NCI-H1092 treated with DMSO at 0.1 percent for 48 hours (cell line): Measurements from ENCODE around the gene ARFGEF2.
"Not testable (repeated sequence)": the region's sequence is repeated elsewhere in the genome, so short reads cannot be mapped to it uniquely, and the experiment has no call there.

Source experiments
- DNase-seq: peaks from one replicate; lab custom pipeline; 2025; lab: John Stamatoyannopoulos, UW

ARFGEF2 gene

DNA sequence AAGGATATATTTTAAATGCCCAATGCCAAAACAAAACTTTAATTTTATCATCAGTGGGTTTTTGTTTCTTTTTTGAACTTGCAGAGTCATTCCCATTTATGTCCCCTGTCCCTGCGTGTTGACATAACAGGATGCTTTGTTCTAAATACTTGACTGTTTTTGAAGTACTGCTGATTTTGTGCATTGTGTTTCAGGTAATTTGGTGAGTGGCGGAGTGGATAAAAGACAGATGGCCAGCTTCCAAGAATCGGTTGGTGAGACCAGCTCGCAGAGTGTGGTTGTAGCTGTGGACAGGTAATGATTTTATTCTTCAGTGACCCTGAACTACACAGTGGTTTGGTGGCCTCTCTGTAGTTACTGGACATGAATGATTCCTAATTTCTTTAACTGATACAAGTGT, 74.1 kb downstream of the ARFGEF2 start:
- peak; percentile 76 for DNase-seq

DNA sequence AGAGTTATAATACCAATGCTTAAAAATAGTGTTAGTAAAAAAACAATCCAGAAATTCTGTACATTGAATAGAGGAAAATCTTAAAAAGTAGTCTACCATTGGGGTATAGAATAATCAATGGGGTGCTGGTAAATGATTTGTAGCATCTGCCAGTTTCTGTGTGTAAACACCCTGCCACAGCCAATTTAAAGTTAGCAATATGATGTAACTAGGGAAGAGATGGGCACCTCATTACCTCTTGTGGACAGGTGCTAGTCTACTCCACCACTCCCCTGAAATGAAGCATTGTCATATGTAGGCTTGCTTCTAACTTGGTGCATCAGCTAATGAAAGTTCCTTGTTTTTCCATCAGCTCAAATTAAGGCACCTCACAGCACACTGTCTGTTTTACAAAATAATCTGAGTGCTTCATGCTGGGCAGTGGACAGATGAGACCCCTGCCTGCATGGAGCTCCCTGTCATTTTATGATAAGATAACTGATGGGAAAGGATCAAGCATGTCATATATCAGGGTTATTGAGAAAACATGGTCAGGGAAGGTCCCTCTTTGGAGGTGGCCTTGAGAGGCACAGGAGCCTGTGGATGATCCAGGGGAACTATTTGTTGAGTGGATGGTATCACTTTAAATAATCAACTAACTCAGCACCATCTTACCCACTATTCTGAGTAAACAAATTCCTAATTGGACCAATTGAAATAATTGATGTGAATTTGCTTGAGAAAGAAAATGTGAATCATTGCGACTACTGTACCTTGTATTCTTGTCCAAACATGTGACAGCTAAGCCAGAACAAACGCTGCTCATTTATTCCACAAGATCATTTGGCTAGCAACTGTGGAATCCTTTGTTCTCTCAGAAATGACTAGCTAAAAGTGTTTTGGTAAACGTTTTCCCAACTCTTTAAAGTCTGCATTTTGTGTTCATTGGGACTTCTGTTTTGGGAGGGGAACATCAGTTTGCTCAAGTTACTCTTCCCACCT, 78.7 kb downstream of the ARFGEF2 start:
- DNase-seq: no peak

GRCh38 chr20:49001741-49002140, 80.2 kb downstream of the ARFGEF2 start:
- DNase-seq: no peak

DNA sequence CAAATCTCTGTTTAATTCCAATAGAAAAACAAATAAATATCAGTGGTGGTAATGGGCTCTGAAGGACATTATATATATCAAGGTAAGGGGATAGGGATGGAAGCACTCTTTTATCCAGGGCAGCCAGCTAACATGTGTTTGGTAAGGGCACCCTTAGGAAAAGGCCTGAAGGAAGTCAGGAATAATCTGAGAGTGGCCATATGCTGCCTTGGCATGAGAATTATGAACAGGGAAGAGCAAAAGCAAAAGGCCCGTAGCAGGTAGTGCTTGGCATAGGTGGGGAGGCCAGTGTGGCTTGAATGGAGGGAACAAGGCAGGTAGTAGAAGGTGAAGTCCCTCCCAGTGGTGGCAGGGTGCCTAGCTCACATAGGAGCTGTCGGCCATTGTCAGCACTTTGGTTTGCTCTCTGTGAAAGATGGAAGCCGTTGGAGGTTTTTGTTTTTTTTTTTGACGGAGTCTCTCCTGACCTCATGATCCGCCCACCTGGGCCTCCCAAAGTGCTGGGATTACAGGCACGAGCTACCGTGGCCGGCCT, 85.0 kb downstream of the ARFGEF2 start:
- no peak for DNase-seq

DNA sequence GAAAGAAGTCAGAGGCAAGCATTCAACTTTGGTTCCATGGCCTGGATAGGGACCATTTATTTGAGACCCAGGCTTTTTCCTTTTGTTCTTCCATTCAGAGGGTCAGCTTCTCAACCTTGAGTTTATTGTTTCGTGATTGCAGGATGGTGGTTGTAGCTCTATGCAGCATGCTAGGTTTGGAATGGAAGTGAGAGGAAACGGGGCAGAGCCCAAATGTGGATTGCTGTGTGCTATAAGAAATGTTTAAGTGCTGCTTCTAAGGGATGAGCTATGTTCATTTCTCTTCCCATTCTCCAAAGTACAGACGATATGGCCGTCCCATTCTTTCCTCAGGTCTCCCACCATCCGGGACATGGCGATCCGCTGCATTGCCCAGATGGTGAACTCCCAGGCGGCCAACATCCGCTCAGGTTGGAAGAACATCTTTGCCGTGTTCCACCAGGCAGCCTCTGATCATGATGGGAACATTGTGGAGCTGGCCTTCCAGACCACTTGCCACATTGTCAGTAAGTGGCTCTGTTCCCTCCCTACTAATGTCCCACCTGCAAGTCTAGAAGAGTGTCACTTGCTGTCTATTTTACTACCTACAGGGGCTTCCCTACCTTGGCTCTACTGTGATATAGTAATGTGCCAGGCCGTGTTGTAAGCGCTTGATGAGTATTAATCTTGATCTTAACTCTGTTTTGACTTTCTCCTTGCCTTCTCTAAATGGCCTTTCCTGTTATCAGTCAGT, 88.6 kb downstream of the ARFGEF2 start:
- DNase-seq: no peak

DNA sequence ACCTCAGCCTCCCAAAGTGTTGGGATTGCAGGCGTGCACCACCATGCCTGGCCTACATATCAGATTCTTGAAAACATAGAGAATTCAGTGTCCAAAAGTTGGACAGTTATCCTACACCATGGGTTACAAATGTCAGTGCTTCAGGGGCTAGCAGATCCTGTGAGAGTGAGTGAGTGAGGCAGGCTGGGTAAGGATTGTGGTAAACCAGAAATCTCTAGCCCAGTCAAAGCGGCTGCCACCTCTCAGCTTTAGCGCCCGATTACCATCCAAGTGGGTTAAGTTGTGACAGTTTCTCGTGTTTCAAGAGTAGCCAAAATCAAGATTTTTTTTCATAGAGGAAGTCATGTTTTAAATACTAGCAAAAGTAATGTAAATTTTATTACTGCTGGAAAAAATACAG, 102.7 kb downstream of the ARFGEF2 start:
- DNase-seq: no peak

DNA sequence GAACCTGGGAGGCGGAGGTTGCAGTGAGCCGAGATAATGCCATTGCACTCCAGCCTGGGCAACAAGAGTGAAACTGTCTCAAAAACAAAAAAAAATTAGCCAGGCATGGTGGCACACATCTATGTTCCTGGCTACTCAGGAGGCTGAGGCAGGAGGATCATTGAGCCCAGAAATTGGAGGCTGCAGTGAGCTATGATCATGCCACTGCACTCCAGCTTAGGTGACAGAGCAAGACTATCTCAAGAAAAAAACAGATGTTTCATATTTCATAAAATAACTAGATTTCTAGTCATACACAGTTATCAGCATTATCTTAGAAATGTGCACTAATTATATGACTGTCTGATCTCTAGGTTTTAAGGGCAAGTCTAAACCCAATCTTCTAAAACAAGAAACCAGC, 106.7 kb downstream of the ARFGEF2 start:
- DNase-seq: not testable (repeated sequence)

DNA sequence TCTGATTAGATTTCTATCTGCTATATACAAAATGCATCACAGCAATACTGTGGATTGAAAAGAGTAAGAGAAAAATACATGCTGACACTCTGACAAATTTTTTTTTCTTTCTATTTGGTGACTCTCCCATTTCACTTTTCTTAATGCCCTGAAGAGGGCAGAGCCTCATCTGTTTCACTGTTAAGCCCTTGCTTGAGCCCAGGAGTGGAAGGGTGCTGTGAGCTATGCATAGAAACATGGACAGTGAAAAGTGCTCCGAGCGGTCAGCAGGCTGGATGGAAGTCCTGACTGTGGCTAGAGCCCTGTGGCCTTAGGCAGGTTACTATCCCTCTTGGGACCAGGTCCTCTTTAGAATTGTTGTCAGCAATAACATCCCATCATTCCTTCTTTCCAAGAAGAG, 107.2 kb downstream of the ARFGEF2 start:
- no peak for DNase-seq

DNA sequence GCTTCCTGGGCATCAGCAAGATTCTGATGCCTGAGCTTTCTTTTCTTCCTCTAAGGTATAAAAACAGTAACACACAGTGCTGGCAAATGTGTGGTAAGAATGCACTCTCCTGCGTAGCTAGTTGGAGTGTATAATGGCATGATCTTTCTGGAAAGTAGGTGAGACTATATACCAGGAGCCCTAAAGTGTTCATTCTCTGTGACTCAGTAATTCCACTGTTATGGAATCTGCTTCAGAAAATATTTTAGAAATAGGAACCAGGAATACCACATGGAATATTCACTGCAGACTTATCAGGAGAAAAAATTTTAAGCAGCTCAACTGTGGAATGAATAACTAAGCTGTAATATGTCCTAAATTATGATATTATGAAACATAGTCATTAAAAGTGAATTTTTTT, 107.7 kb downstream of the ARFGEF2 start:
- DNase-seq: no peak

- no peak for DNase-seq
Observed at GRCh38 chr20:49030954-49031619, 109.6 kb downstream of the ARFGEF2 start.

DNA sequence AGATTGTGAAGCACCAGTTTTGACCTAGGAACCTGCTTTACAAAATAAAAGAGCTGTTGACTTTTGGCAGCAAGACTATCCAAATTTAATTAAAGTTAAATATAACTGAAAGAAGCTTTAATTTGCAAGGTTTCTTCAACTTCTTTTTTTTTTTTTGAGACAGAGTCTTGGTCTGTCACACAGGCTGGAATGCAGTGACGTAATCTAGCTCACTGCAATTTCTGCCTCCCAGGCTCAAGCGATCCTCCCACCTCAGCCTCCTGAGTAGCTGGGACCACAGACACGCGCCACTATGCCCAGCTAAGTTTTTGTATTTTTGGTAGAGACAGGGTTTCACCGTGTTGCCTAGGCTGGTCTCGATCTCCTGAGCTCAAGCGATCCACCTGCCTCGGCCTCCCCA, 110.9 kb downstream of the ARFGEF2 start:
- DNase-seq: no peak

- no peak for DNase-seq
Observed at GRCh38 chr20:49034070-49034732, 112.7 kb downstream of the ARFGEF2 start.

GRCh38 chr20:49037962-49038387, 116.5 kb downstream of the ARFGEF2 start:
- DNase-seq: no peak

GRCh38 chr20:49039854-49040253, 118.3 kb downstream of the ARFGEF2 start:
- DNase-seq: no peak

DNA sequence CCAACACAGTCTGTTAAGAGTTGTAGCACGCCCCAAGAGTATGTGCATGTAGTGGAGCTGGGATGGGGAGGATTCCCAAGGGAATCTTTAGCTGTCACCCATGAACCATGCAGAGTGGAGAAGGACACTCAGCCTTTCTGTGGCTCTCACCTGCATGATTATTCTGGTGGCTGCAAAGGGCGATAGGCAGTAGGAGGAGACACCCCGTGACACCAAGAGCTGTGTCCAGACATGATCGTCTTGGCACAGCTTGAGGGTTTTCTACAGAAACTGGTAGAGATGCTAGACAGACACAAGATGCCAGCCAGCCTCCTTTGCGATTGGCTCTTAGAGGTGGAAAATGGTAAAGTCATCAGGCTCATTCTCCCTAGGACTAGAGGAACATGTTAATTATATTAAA, 121.5 kb downstream of the ARFGEF2 start:
- no peak for DNase-seq

GRCh38 chr20:49045440-49046086, 124.1 kb downstream of the ARFGEF2 start:
- DNase-seq: peak; percentile 24

DNA sequence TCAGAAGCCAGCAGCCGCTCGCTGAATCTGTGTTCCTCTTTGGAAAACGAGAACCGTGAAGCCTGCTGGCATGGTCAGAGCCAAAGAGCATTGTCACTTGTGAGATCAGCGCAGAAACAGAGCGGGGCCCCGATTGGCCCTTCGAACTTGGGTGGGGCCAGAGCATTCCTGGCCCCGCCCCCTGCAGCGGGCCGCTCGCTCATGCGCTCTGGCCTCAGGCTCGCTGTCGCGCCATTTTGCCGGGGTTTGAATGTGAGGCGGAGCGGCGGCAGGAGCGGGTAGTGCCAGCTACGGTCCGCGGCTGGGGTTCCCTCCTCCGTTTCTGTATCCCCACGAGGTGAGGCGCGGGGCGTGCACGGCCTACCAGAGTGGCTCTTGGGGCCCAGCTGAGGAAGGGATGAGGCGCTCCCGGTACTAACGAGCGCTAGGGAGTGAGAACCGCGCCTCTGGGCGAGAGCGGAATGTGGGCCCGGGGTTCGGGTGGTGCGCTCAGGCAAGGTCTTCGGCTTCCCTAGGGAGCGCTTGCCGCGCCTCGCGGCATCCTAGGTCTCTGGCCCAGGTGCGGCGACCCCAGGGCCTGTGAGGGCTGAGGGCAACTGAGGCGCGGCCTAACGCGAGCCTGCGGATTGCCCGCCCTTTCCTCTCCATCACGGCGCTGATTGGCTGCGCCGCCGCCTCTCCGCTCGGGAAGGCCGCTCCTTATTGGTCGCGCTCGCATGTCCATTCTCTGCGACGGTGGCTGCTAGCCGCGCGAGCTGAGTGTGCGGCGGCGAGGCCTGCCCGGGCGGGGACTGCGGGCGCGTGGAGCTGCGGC, 124.8 kb downstream of the ARFGEF2 start, which contains the start of gene CSE1L:
Gene CSE1L, plus strand, starts transcription at position 226 of the 814 bp plus-strand sequence. CDS start 12,152 bp downstream, outside the sequence.
- DNase-seq: peak; percentile 95

DNA sequence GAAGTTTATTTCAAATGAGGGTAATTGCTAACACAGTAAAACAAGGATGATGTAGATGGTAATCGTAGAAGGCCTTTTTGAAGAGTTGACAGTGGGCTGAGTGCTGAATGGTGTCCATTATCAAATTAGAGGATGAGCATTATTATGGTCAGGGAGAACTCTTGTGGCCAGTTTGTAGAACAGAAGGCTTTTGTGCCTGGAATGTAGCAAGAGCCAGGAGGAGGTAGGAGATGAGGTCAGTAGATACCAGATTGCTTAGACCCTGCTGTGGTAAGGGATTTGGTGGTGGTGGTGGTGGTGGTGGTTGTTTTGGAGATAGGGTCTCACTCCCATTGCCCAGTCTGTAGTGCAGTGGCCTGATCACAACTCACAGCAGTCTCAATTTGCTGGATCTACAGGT, 130.8 kb downstream of the ARFGEF2 start:
- DNase-seq: no peak

DNA sequence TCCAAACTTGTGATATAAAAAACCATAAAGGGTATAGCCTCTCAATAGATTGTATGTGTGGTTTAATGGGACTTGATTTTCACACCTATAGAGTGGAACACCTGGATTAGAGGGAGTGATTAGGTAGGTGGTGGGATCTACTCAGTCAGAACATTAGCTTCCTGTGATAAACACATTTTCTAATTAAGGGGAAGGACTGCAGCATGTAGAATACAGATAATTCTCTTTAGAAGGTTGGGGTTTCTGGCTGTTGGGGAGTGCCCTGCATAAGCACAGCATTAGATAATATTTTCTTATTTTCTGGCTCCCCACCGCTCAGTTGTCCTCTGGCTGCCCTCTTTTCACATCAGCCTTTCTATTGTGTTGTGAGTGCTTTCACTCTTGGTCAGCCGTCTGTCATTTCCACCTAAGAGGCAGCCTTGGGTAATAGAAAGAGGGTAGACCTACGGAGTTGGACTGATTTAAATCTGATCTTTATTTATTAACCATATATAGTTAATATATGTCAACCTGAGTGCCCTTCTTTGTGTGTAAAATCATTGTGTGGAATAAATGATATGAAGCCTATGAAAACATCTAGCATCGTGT, 132.6 kb downstream of the ARFGEF2 start:
- DNase-seq: no peak

DNA sequence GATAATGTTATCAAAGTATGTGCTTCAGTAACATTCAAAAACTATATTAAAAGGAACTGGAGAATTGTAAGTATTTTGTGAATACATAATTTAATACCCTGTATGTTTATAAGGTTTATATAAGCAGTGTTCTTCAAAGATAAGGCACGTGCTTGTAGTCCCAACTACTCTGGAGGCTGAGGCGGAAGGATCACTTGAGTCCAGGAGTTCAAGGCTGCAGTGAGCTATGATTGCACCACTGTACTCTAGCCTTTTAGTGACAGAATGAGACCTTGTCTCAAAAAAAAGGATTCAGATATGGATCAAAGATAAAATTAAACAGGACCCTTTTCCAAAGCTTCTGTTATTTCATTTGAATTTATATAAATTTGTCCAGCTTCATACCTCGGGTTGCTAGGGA, 141.8 kb downstream of the ARFGEF2 start:
- no peak for DNase-seq
